GM12878 (cell line): ENCODE measurements around the gene TCF15. TPM values are rescaled to one million over a fixed set of nuclear protein-coding genes. Genes with fewer than 3 reads are reported as not detected.

ENCODE experiments used
- ATAC-seq: fragments of 200-7000 bp; cut with Tn5 transposase; 3 replicates; pipeline ENCODE4 v1.9.1; 2020; ENCODE audit warnings: mild to moderate bottlenecking, moderate library complexity
- BruUV-seq: library from RNA; stranded (reverse); fragments of 400-500 nt; replicated peaks from 2 replicates; lab custom pipeline; 2021; lab: Mats Ljungman, UMichigan
- CTCF ChIA-PET: fragments of 300-600 bp; sonication (Branson Sonifier 250); formaldehyde crosslinking; extraction: SDS; loops from one replicate; lab custom pipeline; 2021; ENCODE audit warnings: inconsistent platforms; lab: Yijun Ruan, JAX
- POLR2A ChIA-PET: fragments of 350-600 bp; formaldehyde crosslinking; extraction: SDS; loops from one replicate; lab custom pipeline; 2021; ENCODE audit warnings: inconsistent platforms; lab: Charles Lee
- RAD21 ChIA-PET: fragments of 300-600 bp; sonication (Branson Sonifier 250); formaldehyde crosslinking; loops from one replicate; lab custom pipeline; 2023; ENCODE audit warnings: antibody characterized with exemption; ENCODE audit not compliant: unreplicated experiment; lab: Charles Lee
- SMC1A ChIA-PET: fragments of 300-600 bp; sonication (Branson Sonifier 250); formaldehyde crosslinking; loops from one replicate; lab custom pipeline; 2023; ENCODE audit not compliant: unreplicated experiment, uncharacterized antibody; lab: Charles Lee
- DNase-seq: peaks from one replicate; pipeline ENCODE4 v3.0.0-alpha.2; 2011; ENCODE audit warnings: low read depth, low spot score
- FAIRE-seq: peaks from 3 replicates; lab custom pipeline; 2011; peaks lifted over from hg19 to GRCh38; lab: Jason Lieb, UNC
- H2AFZ ChIP-seq: 2 replicates; pipeline ENCODE4 v1.6.0; 2011; ENCODE audit warnings: low read depth, low read length, control low read depth; ENCODE audit not compliant: control insufficient read depth
- H3K27ac ChIP-seq: 2 replicates; pipeline ENCODE4 v1.5.1; 2011; ENCODE audit warnings: control low read depth; ENCODE audit not compliant: control insufficient read depth, insufficient read depth
- H3K27me3 ChIP-seq, 2 experiments: replicated peaks in 1 of 2; 2 replicates each; pipeline versions ENCODE4 v1.6.0 to v1.6.1; 2011; ENCODE audit warnings: low read length in 1 of 2; ENCODE audit not compliant: control insufficient read depth in 2 of 2, insufficient read depth in 2 of 2
- H3K36me3 ChIP-seq, 2 experiments: 2 replicates each; pipeline ENCODE4 v1.5.1; 2011; ENCODE audit warnings: low read length in 1 of 2; ENCODE audit not compliant: control insufficient read depth in 2 of 2, insufficient read depth in 2 of 2
- H3K4me1 ChIP-seq: 2 replicates; pipeline ENCODE4 v1.6.1; 2011; ENCODE audit warnings: mild to moderate bottlenecking, low read length, moderate library complexity, mixed read lengths; ENCODE audit not compliant: control insufficient read depth, insufficient read depth
- H3K4me2 ChIP-seq: 2 replicates; pipeline ENCODE4 v1.6.0; 2011; ENCODE audit warnings: control low read depth; ENCODE audit not compliant: control insufficient read depth, insufficient read depth
- H3K4me3 ChIP-seq: fragments of 200-600 bp; sonication (generic); 2 replicates; pipeline ENCODE4 v1.5.1; 2016
- H3K79me2 ChIP-seq: 2 replicates; pipeline ENCODE4 v1.6.0; 2011; ENCODE audit warnings: low read length; ENCODE audit not compliant: control insufficient read depth, insufficient read depth
- H3K9ac ChIP-seq: 2 replicates; pipeline ENCODE4 v1.8.0; 2011; ENCODE audit warnings: low read length, control low read depth, mixed read lengths; ENCODE audit not compliant: control insufficient read depth, insufficient read depth
- H3K9me3 ChIP-seq: replicated peaks from 3 replicates; pipeline ENCODE4 v1.5.1; 2011; ENCODE audit warnings: mild to moderate bottlenecking, low read length; ENCODE audit not compliant: control insufficient read depth, insufficient read depth
- H4K20me1 ChIP-seq: 2 replicates; pipeline ENCODE4 v1.6.0; 2011; ENCODE audit not compliant: control insufficient read depth, insufficient read depth
- ATF2 ChIP-seq: IDR thresholded peaks from 2 replicates; pipeline ENCODE4 v1.6.1; 2012; ENCODE audit warnings: low read length, inconsistent platforms
- CHD2 ChIP-seq: IDR thresholded peaks from 2 replicates; pipeline ENCODE4 v1.6.1; 2011; ENCODE audit warnings: low read depth, low read length, improper control_type of control experiment, borderline replicate concordance
- FOXK2 ChIP-seq: fragments of 450-650 bp; IDR thresholded peaks from 2 replicates; pipeline ENCODE4 v1.6.1; 2017; ENCODE audit warnings: mild to moderate bottlenecking, moderate library complexity
- GABPA ChIP-seq: IDR thresholded peaks from 2 replicates; pipeline ENCODE4 v1.6.1; 2014; ENCODE audit warnings: antibody characterized with exemption, low read depth, mild to moderate bottlenecking, inconsistent platforms
- HCFC1 ChIP-seq: fragments of 150-350 bp; IDR thresholded peaks from 2 replicates; pipeline ENCODE4 v1.6.1; 2014; ENCODE audit warnings: low read length
- HSF1 ChIP-seq: fragments of 150-350 bp; IDR thresholded peaks from 2 replicates; pipeline ENCODE4 v1.6.1; 2014; ENCODE audit warnings: mild to moderate bottlenecking, low read depth, low read length
- SUZ12 ChIP-seq: fragments of 200-600 bp; sonication (generic); IDR thresholded peaks from one replicate; pipeline ENCODE4 v1.6.1; 2018; ENCODE audit warnings: antibody characterized with exemption, mild to moderate bottlenecking; ENCODE audit not compliant: unreplicated experiment
- USF2 ChIP-seq: IDR thresholded peaks from 2 replicates; pipeline ENCODE4 v1.6.1; 2011; ENCODE audit warnings: low read depth, low read length, improper control_type of control experiment, borderline replicate concordance
- ZNF384 ChIP-seq: IDR thresholded peaks from 2 replicates; pipeline ENCODE4 v1.6.1; 2012; ENCODE audit warnings: low read depth, mild to moderate bottlenecking, low read length, improper control_type of control experiment, borderline replicate concordance
- ZNF622 ChIP-seq: fragments of 450-650 bp; IDR thresholded peaks from 2 replicates; pipeline ENCODE4 v1.6.1; 2017; ENCODE audit warnings: mild to moderate bottlenecking, inconsistent platforms
- WGBS: methylation state at CpG from one replicate; pipeline ENCODE4 v1.1.6; 2016; ENCODE audit warnings: low lambda C conversion rate; ENCODE audit not compliant: insufficient replicate concordance, insufficient coverage; ENCODE audit errors: missing lambda C conversion rate; 5-methylcytosine and 5-hydroxymethylcytosine counted together
- in situ Hi-C: fragments of 300-500 bp; cut with MboI; formaldehyde crosslinking; loops from 9 replicates; pipeline ENCODE4 v1.14.3; 2018; ENCODE audit warnings: mixed read lengths
- intact Hi-C: fragments of 100-400 bp; cut with micrococcal nuclease; formaldehyde crosslinking; loops from one replicate; pipeline ENCODE4 v1.14.2; 2022; ENCODE audit not compliant: unreplicated experiment
- polyA plus RNA-seq, 11 experiments: library from polyadenylated mRNA; depleted of rRNA in 4 of 11; unstranded in 6 of 11; stranded (reverse) in 5 of 11; fragments of >200 nt; fragmentation: Nextera tagmentation in 4 of 11; fragmentation: Illumina TruSeq in 1 of 11; extraction: Ambion mirVana in 4 of 11; extraction: Trizol in 1 of 11; gene quantifications; 1 replicate in 1 of 11; 2 replicates in 10 of 11; pipeline versions ENCODE4 v1.2.1 to v1.2.3, GENCODE V29; 2011 to 2016; ENCODE audit warnings: inconsistent platforms in 2 of 11, missing spikeins in 2 of 11, low read depth in 1 of 11
- total RNA-seq, 4 experiments: library from RNA; depleted of rRNA in 3 of 4; stranded (reverse); fragments of >200 nt in 3 of 4; fragmentation: Illumina TruSeq in 1 of 4; extraction: Trizol in 1 of 4; gene quantifications; 2 replicates each; pipeline versions ENCODE4 v1.2.1 to v1.2.3, GENCODE V29; 2013 to 2021

The TCF15 gene
- total and polyA plus RNA-seq, 10 of the 15 experiments (the other 5 are each of a cell fraction or from before 2014, with no cell fraction given), result 0.08 TPM; not detected in 9

- Histone ChIP-seq H3K4me3 (no peak overlapping the region), H3K4me2 (no peak overlapping the region), H3K9me3 (no peaks in the 10 kb centered on the region), H3K36me3 (no peaks in the 10 kb centered on the region), H4K20me1 (no peaks in the 10 kb centered on the region), H3K9ac (no peak overlapping the region), H2AFZ (no peak overlapping the region), H3K79me2 (no peaks in the 10 kb centered on the region), H3K4me1 (peaks cover 15% of the 10 kb centered on the region), H3K27ac (no peak overlapping the region), H3K27me3 (no peaks in the 10 kb centered on the region)
- BruUV-seq, result no TSS peak
- intact Hi-C loops, result no loop called here
- in situ Hi-C loops, result no loop called here
- ChIA-PET POLR2A (interaction anchor here (0.7 kb wide), 1 partner anchor 157 kb away, joined by 3 read pairs; no protein-coding TSS in a partner anchor), RAD21 (no interaction called here), SMC1A (interaction anchor here (2.2 kb wide), 1 partner anchor 53 kb away, joined by 7 read pairs; no protein-coding TSS in a partner anchor), CTCF (no interaction called here)
- WGBS, result 9% methylated on average over 5 of the region's 5 CpGs
- DNase-seq (no peak), ATAC-seq (no peak), FAIRE-seq (no peak)
- no peak for TF ChIP-seq HCFC1
- TF ChIP-seq ZNF384, result no peak
- no peak for TF ChIP-seq CHD2
- no peak for TF ChIP-seq FOXK2
- no peak for TF ChIP-seq SUZ12
- no peak for TF ChIP-seq GABPA
- TF ChIP-seq ATF2, result no peak
- TF ChIP-seq USF2, result no peak
- TF ChIP-seq HSF1, result no peak
- no peak for TF ChIP-seq ZNF622
Measured at GRCh38 chr20:591941-592340, 18.2 kb downstream of the TCF15 start.
